Measurements from ENCODE around the gene TGFBR3. TPM values are rescaled to one million over a fixed set of nuclear protein-coding genes. Genes with fewer than 3 reads are reported as not detected.

TGFBR3 gene
- total and polyA plus RNA-seq, 7 donors: 1.2 to 170 (median 92.2) TPM

DNA sequence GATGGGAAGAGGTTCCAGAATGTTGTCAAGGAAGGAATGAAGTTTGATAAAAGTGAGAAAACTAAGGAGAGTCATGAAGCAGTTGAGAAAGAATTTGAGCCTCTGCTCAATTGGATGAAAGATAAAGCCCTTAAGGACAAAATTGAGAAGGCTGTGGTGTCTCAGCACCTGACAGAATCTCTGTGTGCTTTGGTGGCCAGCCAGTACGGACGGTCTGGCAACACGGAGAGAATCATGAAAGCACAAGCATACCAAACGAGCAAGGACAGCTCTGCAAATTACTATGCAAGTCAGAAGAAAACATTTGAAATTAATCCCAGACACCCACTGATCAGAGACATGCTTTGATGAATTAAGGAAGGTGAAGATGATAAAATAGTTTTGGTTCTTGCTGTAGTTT lies 242.5 kb downstream of the TGFBR3 start:
- Histone ChIP-seq H3K4me3 (no peak overlapping the region), H3K4me1 (no peaks in the 10 kb centered on the region), H3K36me3 (no peaks in the 10 kb centered on the region), H3K27ac (no peak overlapping the region), H3K9me3 (peaks cover 0 to 1% (median 0%) of the 10 kb centered on the region in 4 donors), H3K27me3 (no peaks in the 10 kb centered on the region)
- 91 to 93% methylated on average over 4 of the region's 4 CpGs for WGBS, 2 donors
- DNase-seq: no peak
- intact Hi-C loops (cut with DNase I): no loop called here
- TF ChIP-seq POLR2A (IDR thresholded peaks at IDR 0.05): no peak
- TF ChIP-seq POLR2AphosphoS5 (IDR thresholded peaks at IDR 0.05): peak in 1 of 4 donors; percentile 6

DNA sequence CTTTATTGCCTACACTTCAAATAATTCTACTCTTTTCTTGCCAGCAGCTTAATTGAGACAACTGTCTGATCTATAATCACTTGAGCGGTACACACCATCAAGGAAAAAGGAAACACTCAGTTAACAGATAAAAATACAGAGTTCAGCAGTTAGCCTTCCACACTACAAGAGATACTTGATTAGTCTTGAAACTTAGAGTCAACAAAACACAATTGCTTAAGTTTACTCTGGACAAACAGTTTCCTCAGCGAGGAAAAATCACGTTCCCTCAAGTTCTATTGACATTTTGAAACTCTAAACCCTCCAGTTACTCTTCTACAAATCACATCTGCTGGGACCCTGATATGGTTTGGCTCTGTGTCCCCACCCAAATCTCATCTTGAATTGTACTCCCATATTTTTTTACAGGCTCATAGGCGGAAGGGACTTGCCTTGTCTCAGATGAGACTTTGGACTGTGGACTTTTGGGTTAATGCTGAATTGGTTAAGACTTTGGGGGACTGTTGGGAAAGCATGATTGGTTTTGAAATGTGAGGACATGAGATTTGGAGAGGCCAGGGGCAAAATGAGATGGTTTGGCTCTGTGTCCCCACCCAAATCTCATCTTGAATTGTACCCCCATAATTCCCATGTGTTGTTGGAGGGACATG lies 244.9 kb downstream of the TGFBR3 start:
- TF ChIP-seq POLR2AphosphoS5 (IDR thresholded peaks at IDR 0.05) (no peak), EP300 (IDR thresholded peaks at IDR 0.05) (no peak), POLR2A (IDR thresholded peaks at IDR 0.05) (no peak)
- TF ChIP-seq, protein P1, sequence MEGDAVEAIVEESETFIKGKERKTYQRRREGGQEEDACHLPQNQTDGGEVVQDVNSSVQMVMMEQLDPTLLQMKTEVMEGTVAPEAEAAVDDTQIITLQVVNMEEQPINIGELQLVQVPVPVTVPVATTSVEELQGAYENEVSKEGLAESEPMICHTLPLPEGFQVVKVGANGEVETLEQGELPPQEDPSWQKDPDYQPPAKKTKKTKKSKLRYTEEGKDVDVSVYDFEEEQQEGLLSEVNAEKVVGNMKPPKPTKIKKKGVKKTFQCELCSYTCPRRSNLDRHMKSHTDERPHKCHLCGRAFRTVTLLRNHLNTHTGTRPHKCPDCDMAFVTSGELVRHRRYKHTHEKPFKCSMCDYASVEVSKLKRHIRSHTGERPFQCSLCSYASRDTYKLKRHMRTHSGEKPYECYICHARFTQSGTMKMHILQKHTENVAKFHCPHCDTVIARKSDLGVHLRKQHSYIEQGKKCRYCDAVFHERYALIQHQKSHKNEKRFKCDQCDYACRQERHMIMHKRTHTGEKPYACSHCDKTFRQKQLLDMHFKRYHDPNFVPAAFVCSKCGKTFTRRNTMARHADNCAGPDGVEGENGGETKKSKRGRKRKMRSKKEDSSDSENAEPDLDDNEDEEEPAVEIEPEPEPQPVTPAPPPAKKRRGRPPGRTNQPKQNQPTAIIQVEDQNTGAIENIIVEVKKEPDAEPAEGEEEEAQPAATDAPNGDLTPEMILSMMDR (IDR thresholded peaks at IDR 0.05): no peak
- intact Hi-C loops (cut with DNase I): no loop called here
- Histone ChIP-seq H3K27me3 (no peaks in the 10 kb centered on the region), H3K4me3 (no peak overlapping the region), H3K36me3 (no peaks in the 10 kb centered on the region), H3K4me1 (no peaks in the 10 kb centered on the region), H3K9me3 (peaks cover 0 to 1% (median 0%) of the 10 kb centered on the region in 4 donors), H3K27ac (no peak overlapping the region)
- 38 to 82% methylated on average over 4 of the region's 4 CpGs for WGBS, 2 donors
- DNase-seq: no peak

DNA sequence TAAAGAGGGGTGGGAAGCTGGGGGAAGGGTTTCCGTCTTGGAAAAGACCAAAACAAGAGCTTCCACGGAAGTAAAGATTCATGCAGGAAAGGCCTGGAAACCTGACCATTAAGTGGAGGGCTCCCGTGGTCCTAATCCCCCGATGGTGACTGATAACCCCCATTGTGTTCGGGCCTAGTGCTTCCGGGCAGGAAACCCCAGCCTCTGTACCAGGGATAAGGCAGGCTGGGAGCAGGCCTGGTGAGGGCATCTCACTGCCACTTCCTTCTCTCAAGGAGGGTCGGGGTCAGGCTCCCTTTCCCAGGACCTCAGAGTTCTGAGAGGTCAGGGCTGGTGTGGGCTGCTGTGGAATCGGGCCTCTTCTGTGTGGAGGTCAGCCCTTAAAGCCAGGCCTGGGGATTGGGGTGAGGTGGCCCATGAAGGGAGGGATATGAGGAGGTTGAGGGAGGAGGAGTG lies 248.4 kb downstream of the TGFBR3 start:
- Histone ChIP-seq H3K4me1 (no peaks in the 10 kb centered on the region), H3K4me3 (no peak overlapping the region), H3K27ac (no peak overlapping the region), H3K9me3 (peaks cover 0 to 1% (median 0%) of the 10 kb centered on the region in 4 donors), H3K36me3 (no peaks in the 10 kb centered on the region), H3K27me3 (no peaks in the 10 kb centered on the region)
- WGBS, 2 donors: 86 to 89% methylated on average over 8 of the region's 8 CpGs
- DNase-seq: no peak
- intact Hi-C loops (cut with DNase I): no loop called here
- TF ChIP-seq, protein P1 (IDR thresholded peaks at IDR 0.05): no peak
- TF ChIP-seq POLR2A (IDR thresholded peaks at IDR 0.05): no peak
- TF ChIP-seq POLR2AphosphoS5 (IDR thresholded peaks at IDR 0.05): no peak
- TF ChIP-seq EP300 (IDR thresholded peaks at IDR 0.05): no peak

DNA sequence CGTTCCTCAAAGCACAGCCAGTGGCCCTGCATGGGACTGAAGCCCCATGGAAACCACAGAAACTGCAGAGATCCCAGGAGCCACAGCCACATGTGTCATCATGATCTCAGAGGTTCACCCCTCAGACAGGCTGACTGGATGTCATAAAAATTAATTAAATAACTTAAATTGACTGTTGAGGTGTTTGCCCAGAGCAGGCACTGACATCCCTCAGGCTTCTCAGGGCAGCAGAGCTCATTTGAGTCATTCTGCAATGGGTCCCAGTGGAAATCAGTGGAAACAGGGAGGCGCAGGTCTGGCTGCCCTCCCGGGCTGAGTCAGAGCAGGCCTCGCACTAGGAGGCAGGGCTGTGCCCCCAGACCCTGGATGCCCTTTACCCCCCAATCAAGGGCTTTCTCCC lies 250.2 kb downstream of the TGFBR3 start:
- TF ChIP-seq, protein P1 (IDR thresholded peaks at IDR 0.05): no peak
- TF ChIP-seq POLR2AphosphoS5 (IDR thresholded peaks at IDR 0.05): no peak
- TF ChIP-seq POLR2A (IDR thresholded peaks at IDR 0.05): no peak
- no peak for TF ChIP-seq EP300 (IDR thresholded peaks at IDR 0.05)
- no peak for DNase-seq

DNA sequence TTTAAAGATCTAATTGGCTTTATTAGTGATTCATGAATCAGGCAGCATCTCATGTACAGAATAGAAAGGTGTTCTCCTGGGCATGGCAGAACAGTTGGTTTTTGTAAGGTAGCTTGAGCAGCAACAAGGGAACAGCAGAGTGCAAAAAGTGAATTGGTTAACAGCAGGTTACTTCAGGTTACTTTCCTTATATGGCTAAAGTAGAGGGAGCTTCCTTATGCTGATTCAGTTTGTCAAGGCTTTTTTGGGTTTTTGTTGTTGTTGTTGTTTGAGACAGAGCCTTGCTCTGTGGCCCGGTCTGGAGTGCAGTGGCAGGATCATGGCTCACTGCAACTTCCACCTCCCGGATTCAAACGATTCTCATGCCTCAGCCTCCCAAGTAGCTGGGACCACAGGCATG lies 252.5 kb downstream of the TGFBR3 start:
- Histone ChIP-seq H3K9me3 (no peaks in the 10 kb centered on the region), H3K27me3 (no peaks in the 10 kb centered on the region), H3K4me1 (no peaks in the 10 kb centered on the region), H3K27ac (no peak overlapping the region), H3K4me3 (no peak overlapping the region), H3K36me3 (no peaks in the 10 kb centered on the region)
- intact Hi-C loops (cut with DNase I): no loop called here
- 92 to 93% methylated on average over 3 of the region's 3 CpGs for WGBS, 2 donors
- no peak for DNase-seq
- TF ChIP-seq POLR2A (IDR thresholded peaks at IDR 0.05) (no peak), EP300 (IDR thresholded peaks at IDR 0.05) (no peak), POLR2AphosphoS5 (IDR thresholded peaks at IDR 0.05) (no peak)
- TF ChIP-seq, protein P1 (IDR thresholded peaks at IDR 0.05): no peak

More for the DNA sequence above, 250.2 kb downstream of the TGFBR3 start:
- intact Hi-C loops (cut with DNase I): no loop called here
- no peaks in the 10 kb centered on the region for H3K27me3 ChIP-seq
- no peaks in the 10 kb centered on the region for H3K4me1 ChIP-seq
- H3K4me3 ChIP-seq: no peak overlapping the region
- no peaks in the 10 kb centered on the region for H3K36me3 ChIP-seq
- H3K27ac ChIP-seq: no peak overlapping the region
- 95 to 96% methylated on average over 4 of the region's 4 CpGs for WGBS, 2 donors
- peaks cover 0 to 1% (median 0%) of the 10 kb centered on the region in 4 donors for H3K9me3 ChIP-seq
